Fibroblast of villous mesenchyme (primary cell): ENCODE results near the gene PTTG2. TPM values are rescaled to one million over a fixed set of nuclear protein-coding genes. Genes with fewer than 3 reads are reported as not detected.

ENCODE experiments used
- DNase-seq: peaks from one replicate; pipeline ENCODE4 v3.0.0-alpha.2; 2010; ENCODE audit warnings: low read depth
- H3K4me3 ChIP-seq: 2 replicates; pipeline ENCODE4 v1.5.1; 2011; ENCODE audit warnings: low read depth, mild to moderate bottlenecking, low read length
- total RNA-seq: library from RNA; depleted of rRNA; stranded (reverse); fragments of >200 nt; gene quantifications from 2 replicates; pipeline ENCODE4 v1.2.3, GENCODE V29; 2012
- TF ChIP-seq, protein P1 (sequence below): IDR thresholded peaks from 2 replicates; pipeline ENCODE4 v1.5.1; 2012; ENCODE audit warnings: low read depth, mild to moderate bottlenecking, low read length; ENCODE audit not compliant: insufficient read depth

The PTTG2 gene
- total RNA-seq, 1 donor = 0.43 TPM

DNA sequence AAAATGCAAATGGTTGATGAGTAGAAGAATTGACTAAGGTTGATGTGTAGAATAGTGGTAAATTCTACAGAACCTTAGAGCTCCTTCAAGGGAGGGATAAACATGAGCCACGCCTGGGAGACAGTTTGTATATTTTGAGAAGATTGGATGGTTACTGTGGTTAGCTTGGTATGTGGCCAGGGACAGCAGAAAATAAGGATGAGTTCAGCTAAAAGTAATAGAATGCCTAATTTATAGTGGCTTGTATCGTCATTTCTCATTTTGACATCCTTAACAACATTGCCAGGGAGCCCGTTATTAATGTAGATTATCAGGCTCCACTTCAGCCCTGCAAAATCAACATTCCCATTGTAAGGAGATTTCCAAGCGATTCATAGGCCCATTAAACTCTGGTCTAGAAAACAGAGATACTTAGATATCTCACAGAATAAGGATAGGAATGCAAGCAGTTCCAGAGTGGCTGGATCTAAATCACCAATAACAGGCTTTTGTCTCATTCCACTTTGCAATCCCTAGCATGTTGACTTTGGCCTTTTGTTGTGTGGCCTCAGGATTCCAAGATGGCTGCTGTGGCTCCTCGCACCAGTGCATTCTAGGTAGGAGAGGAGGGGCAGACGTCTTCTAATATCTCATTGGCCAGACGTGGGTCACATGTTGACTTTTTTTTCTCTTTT lies 6.4 kb upstream of the PTTG2 start:
- TF ChIP-seq, protein P1, sequence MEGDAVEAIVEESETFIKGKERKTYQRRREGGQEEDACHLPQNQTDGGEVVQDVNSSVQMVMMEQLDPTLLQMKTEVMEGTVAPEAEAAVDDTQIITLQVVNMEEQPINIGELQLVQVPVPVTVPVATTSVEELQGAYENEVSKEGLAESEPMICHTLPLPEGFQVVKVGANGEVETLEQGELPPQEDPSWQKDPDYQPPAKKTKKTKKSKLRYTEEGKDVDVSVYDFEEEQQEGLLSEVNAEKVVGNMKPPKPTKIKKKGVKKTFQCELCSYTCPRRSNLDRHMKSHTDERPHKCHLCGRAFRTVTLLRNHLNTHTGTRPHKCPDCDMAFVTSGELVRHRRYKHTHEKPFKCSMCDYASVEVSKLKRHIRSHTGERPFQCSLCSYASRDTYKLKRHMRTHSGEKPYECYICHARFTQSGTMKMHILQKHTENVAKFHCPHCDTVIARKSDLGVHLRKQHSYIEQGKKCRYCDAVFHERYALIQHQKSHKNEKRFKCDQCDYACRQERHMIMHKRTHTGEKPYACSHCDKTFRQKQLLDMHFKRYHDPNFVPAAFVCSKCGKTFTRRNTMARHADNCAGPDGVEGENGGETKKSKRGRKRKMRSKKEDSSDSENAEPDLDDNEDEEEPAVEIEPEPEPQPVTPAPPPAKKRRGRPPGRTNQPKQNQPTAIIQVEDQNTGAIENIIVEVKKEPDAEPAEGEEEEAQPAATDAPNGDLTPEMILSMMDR = no peak
- H3K4me3 ChIP-seq = no peak overlapping the region
- DNase-seq = peak; percentile 74

DNA sequence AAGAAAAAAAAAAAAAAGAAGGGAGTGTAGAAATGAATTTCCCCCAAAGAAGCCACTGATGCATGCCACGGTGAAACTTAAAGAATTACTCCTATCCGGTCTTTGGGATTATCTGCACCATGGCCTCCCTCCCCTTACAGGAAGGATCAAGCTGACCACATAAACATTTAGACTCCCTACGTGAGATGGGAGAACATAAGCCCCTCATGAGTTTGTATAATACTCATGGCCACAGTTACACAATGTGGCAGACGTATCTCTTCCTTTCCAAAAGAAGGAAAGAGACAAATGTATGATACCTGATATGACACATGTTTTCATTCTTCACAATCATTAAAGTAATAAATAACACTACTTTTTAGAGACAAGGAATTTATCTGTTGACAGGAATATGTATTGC lies 3.3 kb upstream of the PTTG2 start:
- no peak overlapping the region for H3K4me3 ChIP-seq
- DNase-seq = peak; percentile 33
- TF ChIP-seq, protein P1 = no peak

DNA sequence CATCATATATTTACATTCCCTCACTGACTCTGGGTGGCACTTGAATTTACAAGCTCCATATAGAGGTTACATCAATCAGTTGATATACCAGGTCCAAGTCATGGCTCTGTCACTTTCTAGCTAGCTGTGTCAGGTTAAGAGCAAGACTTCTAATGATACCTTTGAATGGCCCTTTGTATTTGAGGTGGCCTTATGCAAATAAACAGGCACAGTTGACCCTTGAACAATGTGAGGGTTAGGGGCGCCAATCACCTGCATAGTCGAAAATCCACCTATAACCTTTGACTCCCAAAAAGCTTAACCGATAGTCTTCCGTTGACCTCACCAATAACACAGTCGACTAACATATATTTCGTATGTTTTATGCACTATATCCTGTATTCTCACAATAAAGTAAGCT lies 1.3 kb upstream of the PTTG2 start:
- no peak for DNase-seq
- TF ChIP-seq, protein P1 = no peak
- H3K4me3 ChIP-seq = no peak overlapping the region

DNA sequence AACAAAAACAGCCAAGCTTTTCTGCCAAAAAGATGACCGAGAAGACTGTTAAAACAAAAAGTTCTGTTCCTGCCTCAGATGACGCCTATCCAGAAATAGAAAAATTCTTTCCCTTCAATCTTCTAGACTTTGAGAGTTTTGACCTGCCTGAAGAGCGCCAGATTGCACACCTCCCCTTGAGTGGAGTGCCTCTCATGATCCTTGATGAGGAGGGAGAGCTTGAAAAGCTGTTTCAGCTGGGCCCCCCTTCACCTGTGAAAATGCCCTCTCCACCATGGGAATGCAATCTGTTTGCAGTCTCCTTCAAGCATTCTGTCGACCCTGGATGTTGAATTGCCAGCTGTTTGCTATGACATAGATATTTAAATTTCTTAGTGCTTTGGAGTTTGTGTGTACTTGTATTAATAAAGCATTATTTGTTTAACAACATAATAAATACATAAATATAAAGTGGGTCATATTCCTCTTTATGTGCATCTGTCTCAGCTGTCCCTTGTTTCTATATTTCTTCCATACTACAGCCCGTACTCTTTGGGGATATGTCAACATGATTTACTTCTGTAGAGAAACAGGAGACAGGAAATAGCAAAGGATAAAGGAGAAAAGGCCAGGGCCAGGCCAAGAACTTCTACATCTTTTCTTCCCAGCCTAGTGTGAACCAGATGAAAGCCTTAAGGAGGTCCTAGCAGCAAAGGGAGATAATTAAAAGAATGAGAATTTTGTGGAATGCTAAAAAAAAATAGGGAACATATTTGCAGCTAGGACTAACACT lies 667 bp downstream of the PTTG2 start:
- DNase-seq = no peak
- TF ChIP-seq, protein P1 = no peak
- no peak overlapping the region for H3K4me3 ChIP-seq

DNA sequence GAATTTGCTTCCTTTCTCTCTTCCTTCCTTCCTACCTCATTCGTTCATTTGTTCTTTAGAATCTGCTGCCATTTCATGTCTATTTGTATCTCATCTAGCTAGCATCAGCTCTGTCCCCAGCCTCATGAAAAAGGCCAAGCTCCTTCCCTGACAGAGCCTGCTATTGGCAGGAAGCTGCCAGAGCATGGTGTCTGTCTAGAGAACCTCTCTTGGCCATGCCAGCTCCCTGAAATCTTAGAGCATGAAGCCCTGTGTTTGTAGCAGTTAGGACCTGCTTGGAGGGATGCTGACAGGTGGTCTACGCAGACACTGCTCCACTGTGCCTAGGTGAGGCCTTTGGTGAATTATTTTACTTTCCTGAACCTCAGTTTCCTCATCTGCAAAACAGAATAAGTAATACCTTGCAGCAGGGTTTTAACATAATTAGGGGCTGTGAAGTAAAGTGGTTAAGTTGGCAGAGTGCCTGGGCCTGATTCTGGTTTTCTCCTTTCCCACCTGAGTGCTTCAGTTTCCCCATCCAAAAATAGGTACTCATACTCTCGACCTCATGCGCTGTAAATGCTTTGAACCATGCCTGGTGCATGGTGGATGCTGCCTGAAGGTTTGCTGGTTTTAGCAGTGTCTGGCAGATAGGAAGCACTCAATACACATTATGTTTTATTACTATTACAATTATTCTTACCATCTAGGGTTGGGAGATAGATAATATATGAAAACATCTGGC lies 4.7 kb downstream of the PTTG2 start:
- TF ChIP-seq, protein P1 = no peak
- no peak overlapping the region for H3K4me3 ChIP-seq
- no peak for DNase-seq

DNA sequence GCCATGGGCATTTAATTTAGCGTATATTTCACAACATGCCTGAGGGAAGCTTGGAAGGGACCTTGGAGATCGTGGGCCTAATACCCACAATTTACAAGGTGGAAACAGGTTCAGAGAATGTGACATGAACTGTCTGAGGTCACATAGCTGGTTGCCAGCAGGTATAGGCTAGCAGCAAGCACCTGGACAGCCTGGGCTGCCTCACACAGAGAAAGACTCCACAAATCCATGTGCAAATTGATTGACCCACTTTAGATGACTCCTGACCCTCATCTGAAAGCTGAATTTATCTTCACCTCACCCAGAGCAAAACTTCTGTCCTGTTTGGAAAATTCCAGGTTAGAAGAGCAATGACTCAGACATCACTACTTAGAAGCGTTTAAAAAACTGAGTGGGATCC lies 5.8 kb downstream of the PTTG2 start:
- H3K4me3 ChIP-seq = no peak overlapping the region
- no peak for DNase-seq
- TF ChIP-seq, protein P1 = no peak
